Smooth muscle cell (in vitro differentiated cells): ENCODE results near the gene FIBCD1. TPM values are rescaled to one million over a fixed set of nuclear protein-coding genes. Genes with fewer than 3 reads are reported as not detected.

ENCODE experiments used
- DNase-seq: peaks from one replicate; lab custom pipeline; 2025; ENCODE audit not compliant: unreplicated experiment; lab: John Stamatoyannopoulos, UW
- H2AFZ ChIP-seq: fragments of 200-600 bp; sonication (generic); 2 replicates; pipeline ENCODE4 v1.6.0; 2016; ENCODE audit warnings: antibody characterized with exemption, low read depth, mild to moderate bottlenecking
- H3F3A ChIP-seq: fragments of 200-600 bp; sonication (generic); 2 replicates; pipeline ENCODE4 v1.6.0; 2017; ENCODE audit warnings: antibody characterized with exemption, low read depth
- H3K27ac ChIP-seq: fragments of 200-600 bp; sonication (generic); 2 replicates; pipeline ENCODE4 v1.5.1; 2016; ENCODE audit warnings: low read depth, mild to moderate bottlenecking
- H3K27me3 ChIP-seq: fragments of 200-600 bp; sonication (generic); 2 replicates; pipeline ENCODE4 v1.6.1; 2016; ENCODE audit warnings: low read depth, mild to moderate bottlenecking
- H3K36me3 ChIP-seq: fragments of 200-600 bp; sonication (generic); 2 replicates; pipeline ENCODE4 v1.5.1; 2016; ENCODE audit warnings: low read depth
- H3K4me1 ChIP-seq: fragments of 200-600 bp; sonication (generic); 2 replicates; pipeline ENCODE4 v1.5.1; 2016; ENCODE audit warnings: low read depth
- H3K4me2 ChIP-seq: fragments of 200-600 bp; sonication (generic); 2 replicates; pipeline ENCODE4 v1.6.0; 2016; ENCODE audit warnings: mild to moderate bottlenecking
- H3K4me3 ChIP-seq: fragments of 200-600 bp; sonication (generic); 2 replicates; pipeline ENCODE4 v1.5.1; 2016; ENCODE audit warnings: mild to moderate bottlenecking
- H3K79me2 ChIP-seq: fragments of 200-600 bp; sonication (generic); 2 replicates; pipeline ENCODE4 v1.6.0; 2016; ENCODE audit warnings: low read depth, mild to moderate bottlenecking
- H3K9ac ChIP-seq: fragments of 200-600 bp; sonication (generic); 2 replicates; pipeline ENCODE4 v1.6.0; 2016; ENCODE audit warnings: low read depth
- H3K9me3 ChIP-seq: fragments of 200-600 bp; sonication (generic); replicated peaks from 2 replicates; pipeline ENCODE4 v1.5.1; 2016; ENCODE audit warnings: low read depth
- H4K20me1 ChIP-seq: fragments of 200-600 bp; sonication (generic); 2 replicates; pipeline ENCODE4 v1.6.0; 2016; ENCODE audit warnings: low read depth
- WGBS: methylation state at CpG from one replicate; pipeline ENCODE4 v1.1.7; 2016; ENCODE audit warnings: low lambda C conversion rate; 5-methylcytosine and 5-hydroxymethylcytosine counted together
- polyA plus RNA-seq: library from polyadenylated mRNA; unstranded; fragments of >200 nt; fragmentation: Nextera tagmentation; extraction: Ambion mirVana; gene quantifications from 2 replicates; pipeline ENCODE4 v1.2.1, GENCODE V29; 2016
- total RNA-seq: library from RNA; depleted of rRNA; stranded (reverse); fragments of >200 nt; gene quantifications from 2 replicates; pipeline ENCODE4 v1.2.3, GENCODE V29; 2014
- TF ChIP-seq, protein P1 (sequence below): fragments of 200-600 bp; sonication (generic); IDR thresholded peaks from 2 replicates; pipeline ENCODE4 v1.5.1; 2017; ENCODE audit warnings: borderline replicate concordance, mild to moderate bottlenecking, antibody characterized with exemption; ENCODE audit not compliant: insufficient read depth, poor library complexity, severe bottlenecking

FIBCD1 gene
- total and polyA plus RNA-seq, 2 experiments from 2014 or later: 1.8 to 4.7 TPM

DNA sequence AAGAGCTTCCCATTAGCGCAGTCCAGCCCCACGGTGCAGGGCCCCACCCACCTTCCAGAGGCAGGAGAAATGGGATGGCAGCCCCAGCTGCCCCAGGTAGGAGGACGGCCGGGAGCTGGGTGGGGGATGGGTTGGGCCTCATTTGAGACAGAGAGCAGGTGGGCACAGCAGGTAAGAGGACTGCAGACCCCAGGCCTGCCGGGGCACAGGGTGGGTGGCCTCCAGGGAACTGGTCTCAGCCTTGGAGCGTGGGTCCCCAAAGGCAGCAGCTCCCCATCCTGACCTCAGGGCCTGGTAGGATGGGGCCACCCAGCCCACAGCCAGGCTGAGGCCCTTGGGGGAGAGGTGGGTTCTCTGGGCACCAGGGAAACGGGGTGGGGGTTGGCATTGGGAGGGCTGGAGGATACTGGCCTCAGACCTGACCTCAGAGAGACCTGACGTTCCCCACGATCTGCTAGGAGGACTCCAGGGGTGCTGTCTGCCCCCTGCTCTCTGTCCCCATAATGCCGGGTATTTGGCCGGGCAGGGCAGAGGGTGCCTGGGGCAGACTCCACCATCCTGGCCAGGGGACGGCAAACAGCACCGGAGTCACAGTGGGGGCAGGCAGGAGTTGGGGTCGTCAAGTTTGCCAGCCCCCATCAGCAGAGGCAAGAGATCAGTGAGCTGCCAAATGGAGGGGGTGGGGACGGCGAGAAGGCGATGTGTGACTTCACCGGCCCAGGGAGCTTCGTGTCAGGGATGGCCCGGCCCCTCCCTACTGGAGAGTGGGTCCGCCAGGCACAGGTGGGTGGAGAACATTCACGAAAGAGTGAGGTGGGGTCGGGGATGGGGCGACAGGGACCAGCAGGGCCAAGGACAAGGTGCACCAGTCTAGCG lies 35.6 kb downstream of the FIBCD1 start:
- no peak overlapping the region for H3K27ac ChIP-seq
- no peaks in the 10 kb centered on the region for H4K20me1 ChIP-seq
- no peaks in the 10 kb centered on the region for H3K9me3 ChIP-seq
- 81% methylated on average over 25 of the region's 25 CpGs for WGBS
- no peaks in the 10 kb centered on the region for H3K79me2 ChIP-seq
- no peak overlapping the region for H3K4me2 ChIP-seq
- H3K9ac ChIP-seq: no peak overlapping the region
- no peak overlapping the region for H3K4me3 ChIP-seq
- no peaks in the 10 kb centered on the region for H3K4me1 ChIP-seq
- TF ChIP-seq, protein P1, sequence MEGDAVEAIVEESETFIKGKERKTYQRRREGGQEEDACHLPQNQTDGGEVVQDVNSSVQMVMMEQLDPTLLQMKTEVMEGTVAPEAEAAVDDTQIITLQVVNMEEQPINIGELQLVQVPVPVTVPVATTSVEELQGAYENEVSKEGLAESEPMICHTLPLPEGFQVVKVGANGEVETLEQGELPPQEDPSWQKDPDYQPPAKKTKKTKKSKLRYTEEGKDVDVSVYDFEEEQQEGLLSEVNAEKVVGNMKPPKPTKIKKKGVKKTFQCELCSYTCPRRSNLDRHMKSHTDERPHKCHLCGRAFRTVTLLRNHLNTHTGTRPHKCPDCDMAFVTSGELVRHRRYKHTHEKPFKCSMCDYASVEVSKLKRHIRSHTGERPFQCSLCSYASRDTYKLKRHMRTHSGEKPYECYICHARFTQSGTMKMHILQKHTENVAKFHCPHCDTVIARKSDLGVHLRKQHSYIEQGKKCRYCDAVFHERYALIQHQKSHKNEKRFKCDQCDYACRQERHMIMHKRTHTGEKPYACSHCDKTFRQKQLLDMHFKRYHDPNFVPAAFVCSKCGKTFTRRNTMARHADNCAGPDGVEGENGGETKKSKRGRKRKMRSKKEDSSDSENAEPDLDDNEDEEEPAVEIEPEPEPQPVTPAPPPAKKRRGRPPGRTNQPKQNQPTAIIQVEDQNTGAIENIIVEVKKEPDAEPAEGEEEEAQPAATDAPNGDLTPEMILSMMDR: no peak
- no peak overlapping the region for H2AFZ ChIP-seq
- no peaks in the 10 kb centered on the region for H3F3A ChIP-seq
- no peaks in the 10 kb centered on the region for H3K27me3 ChIP-seq
- DNase-seq: no peak
- H3K36me3 ChIP-seq: no peaks in the 10 kb centered on the region

DNA sequence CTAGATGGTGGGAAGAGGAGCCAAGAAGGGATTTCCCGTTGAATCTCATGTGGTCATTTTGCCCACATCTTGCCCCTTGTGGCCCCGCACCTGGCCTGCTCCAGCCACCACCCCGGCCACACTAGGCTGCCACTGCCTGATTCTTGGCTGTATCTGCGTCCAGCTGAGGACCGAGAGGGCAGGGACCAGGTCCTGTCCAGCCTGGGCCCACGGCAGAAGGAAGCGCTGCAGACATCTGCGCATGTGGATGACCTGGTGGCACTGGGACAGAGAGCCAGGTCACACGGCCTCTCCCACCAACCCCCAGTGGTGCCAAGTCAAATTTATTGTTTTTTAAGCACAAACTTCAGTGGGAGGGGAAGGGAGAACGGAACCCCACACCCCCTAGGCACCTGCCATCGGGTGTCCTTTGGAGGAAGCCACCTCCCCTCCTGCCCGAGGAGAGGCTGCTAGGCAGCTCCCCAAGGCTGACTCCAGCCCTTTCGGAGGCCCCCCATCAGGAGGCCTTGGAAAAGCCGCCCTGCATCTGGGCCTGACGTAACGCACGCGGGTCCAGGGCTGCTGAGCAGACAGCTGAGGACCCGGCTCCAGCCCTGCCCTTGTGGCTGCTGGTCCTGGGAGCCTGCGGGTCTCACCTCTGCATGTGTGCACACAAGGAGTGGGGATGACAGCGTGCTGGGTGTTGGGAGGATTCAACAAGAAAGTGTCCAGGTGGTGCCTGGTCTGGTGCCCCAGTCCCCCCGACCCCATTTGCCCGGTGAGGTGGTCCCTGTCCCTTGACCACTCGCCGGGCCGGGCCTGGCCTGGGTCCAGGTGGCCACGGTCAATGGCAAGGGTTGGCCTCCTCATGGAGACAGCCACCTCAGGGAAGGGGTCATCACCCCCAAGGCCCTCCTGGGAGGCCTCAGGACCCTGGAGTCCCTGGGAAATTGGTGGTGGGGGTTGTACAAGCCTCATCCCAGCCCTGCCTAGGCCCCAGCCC lies 36.6 kb downstream of the FIBCD1 start:
- WGBS: 94% methylated on average over 27 of the region's 27 CpGs
- no peak for DNase-seq

DNA sequence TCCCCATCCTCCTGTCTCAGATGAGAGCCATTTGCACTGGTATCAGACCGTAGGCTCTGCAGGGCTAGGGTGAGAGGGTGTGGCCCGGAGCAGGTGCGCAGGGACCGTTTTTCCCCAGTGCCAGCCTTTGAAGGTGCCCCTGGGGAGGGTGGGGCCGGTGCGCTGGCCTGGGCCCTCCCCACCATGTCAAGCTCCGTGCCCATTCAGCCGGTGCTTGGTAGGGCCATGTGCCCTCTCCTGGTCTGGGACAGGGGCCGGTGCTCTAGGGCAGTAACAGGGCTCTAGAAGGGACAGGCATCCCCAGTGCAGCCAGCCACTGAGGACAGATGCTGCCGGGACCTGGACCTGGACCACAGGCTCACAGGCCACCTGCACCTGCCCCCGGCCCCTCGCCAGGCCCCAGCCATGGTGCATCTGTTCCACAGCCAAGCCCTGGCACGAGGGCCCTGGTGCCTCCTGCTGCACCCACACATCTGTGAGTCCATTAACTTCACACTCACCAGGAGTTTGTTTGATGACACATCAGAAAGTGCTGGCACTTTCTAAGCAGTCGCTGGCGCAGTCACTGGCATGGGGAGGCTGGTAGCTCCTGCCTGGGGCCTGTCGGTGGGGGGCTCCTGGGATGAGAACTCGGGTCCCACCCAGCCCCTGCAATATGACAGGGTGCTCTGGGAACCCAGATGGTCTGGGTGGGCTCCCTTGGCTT lies 37.4 kb downstream of the FIBCD1 start:
- TF ChIP-seq, protein P1: no peak
- H3K9ac ChIP-seq: no peak overlapping the region
- H3K9me3 ChIP-seq: no peaks in the 10 kb centered on the region
- no peak for DNase-seq
- no peaks in the 10 kb centered on the region for H3F3A ChIP-seq
- no peaks in the 10 kb centered on the region for H4K20me1 ChIP-seq
- no peaks in the 10 kb centered on the region for H3K36me3 ChIP-seq
- H3K27me3 ChIP-seq: no peaks in the 10 kb centered on the region
- H3K4me1 ChIP-seq: no peaks in the 10 kb centered on the region
- no peak overlapping the region for H3K27ac ChIP-seq
- 88% methylated on average over 16 of the region's 17 CpGs for WGBS
- H3K4me2 ChIP-seq: no peak overlapping the region
- H3K79me2 ChIP-seq: no peaks in the 10 kb centered on the region
- H3K4me3 ChIP-seq: no peak overlapping the region
- no peak overlapping the region for H2AFZ ChIP-seq

More for the DNA sequence above, 36.6 kb downstream of the FIBCD1 start:
- Histone ChIP-seq H3K4me2 (no peak overlapping the region), H3K4me3 (no peak overlapping the region), H3K27me3 (no peaks in the 10 kb centered on the region), H2AFZ (no peak overlapping the region), H3K36me3 (no peaks in the 10 kb centered on the region), H3K9me3 (no peaks in the 10 kb centered on the region), H3K9ac (no peak overlapping the region), H4K20me1 (no peaks in the 10 kb centered on the region), H3K79me2 (no peaks in the 10 kb centered on the region), H3K4me1 (no peaks in the 10 kb centered on the region), H3F3A (no peaks in the 10 kb centered on the region), H3K27ac (no peak overlapping the region)
- TF ChIP-seq, protein P1: no peak
